H1 (cell line): ENCODE data around the gene MED23. TPM values are rescaled to one million over a fixed set of nuclear protein-coding genes. Genes with fewer than 3 reads are reported as not detected.

Experiments
- CTCF ChIA-PET: fragments of 300-600 bp; sonication (Branson Sonifier 250); formaldehyde crosslinking; loops from one replicate; lab custom pipeline; 2021; ENCODE audit not compliant: partially characterized antibody; lab: Charles Lee
- POLR2A ChIA-PET: fragments of 300-600 bp; sonication (Branson Sonifier 250); formaldehyde crosslinking; loops from one replicate; lab custom pipeline; 2021; ENCODE audit warnings: inconsistent platforms; ENCODE audit not compliant: partially characterized antibody; lab: Charles Lee
- DNase-seq, 2 experiments: peaks; one replicate each; pipeline versions ENCODE4 v3.0.0 to v3.0.0-alpha.2; 2010 to 2022; ENCODE audit warnings: low spot score in 2 of 2, low read depth in 1 of 2, mixed read lengths in 1 of 2
- FAIRE-seq: peaks from 2 replicates; lab custom pipeline; 2011; peaks lifted over from hg19 to GRCh38; lab: Jason Lieb, UNC
- H2AFZ ChIP-seq: 2 replicates; pipeline ENCODE4 v1.8.1; 2012; ENCODE audit warnings: low read length, inconsistent platforms
- H2AK5ac ChIP-seq: 2 replicates; pipeline ENCODE4 v1.6.1; 2013; ENCODE audit warnings: low read depth, low read length
- H2BK120ac ChIP-seq: replicated peaks from 2 replicates; pipeline ENCODE3; 2013; ENCODE audit warnings: low read depth, low read length, inconsistent platforms
- H2BK12ac ChIP-seq: 2 replicates; pipeline ENCODE4 v1.6.1; 2013; ENCODE audit warnings: low read depth, low read length
- H2BK15ac ChIP-seq: 2 replicates; pipeline ENCODE4 v1.6.1; 2013; ENCODE audit warnings: low read length
- H2BK20ac ChIP-seq: 2 replicates; pipeline ENCODE4 v1.6.1; 2013; ENCODE audit warnings: low read length
- H2BK5ac ChIP-seq: 2 replicates; pipeline ENCODE4 v1.6.1; 2013; ENCODE audit warnings: low read depth, low read length
- H3K14ac ChIP-seq: 2 replicates; pipeline ENCODE4 v1.6.1; 2013; ENCODE audit warnings: inconsistent platforms; ENCODE audit not compliant: insufficient read length
- H3K18ac ChIP-seq: 2 replicates; pipeline ENCODE4 v1.6.1; 2013; ENCODE audit warnings: low read length; ENCODE audit errors: extremely low read depth
- H3K23ac ChIP-seq: 2 replicates; pipeline ENCODE4 v1.6.1; 2013; ENCODE audit warnings: inconsistent platforms; ENCODE audit not compliant: insufficient read length
- H3K23me2 ChIP-seq: 2 replicates; pipeline ENCODE4 v1.6.1; 2013; ENCODE audit warnings: low read depth, low read length
- H3K27ac ChIP-seq: 2 replicates; pipeline ENCODE4 v1.6.1; 2011; ENCODE audit warnings: low read depth, low read length, inconsistent platforms
- H3K27me3 ChIP-seq, 4 experiments: replicated peaks in 1 of 4; 1 replicate in 1 of 4; 2 replicates in 3 of 4; pipeline versions ENCODE4 v1.6.1 to v1.8.1; 2011 to 2013; ENCODE audit warnings: low read length in 3 of 4, mild to moderate bottlenecking in 3 of 4, inconsistent platforms in 2 of 4, mixed read lengths in 2 of 4, moderate library complexity in 1 of 4; ENCODE audit not compliant: control insufficient read depth in 3 of 4, insufficient read depth in 3 of 4; ENCODE audit errors: extremely low read depth in 1 of 4
- H3K36me3 ChIP-seq, 4 experiments: 2 replicates each; pipeline versions ENCODE4 v1.6.1 to v1.8.1; 2011 to 2013; ENCODE audit warnings: mild to moderate bottlenecking in 4 of 4, low read length in 3 of 4, moderate library complexity in 2 of 4, control low read depth in 1 of 4, inconsistent platforms in 1 of 4; ENCODE audit not compliant: insufficient read depth in 4 of 4, control insufficient read depth in 2 of 4
- H3K4ac ChIP-seq: replicated peaks from 2 replicates; pipeline ENCODE3; 2013; ENCODE audit warnings: low read length, low read depth, mixed read lengths, inconsistent platforms; ENCODE audit not compliant: insufficient read length
- H3K4me1 ChIP-seq, 4 experiments: replicated peaks in 1 of 4; 1 replicate in 1 of 4; 2 replicates in 3 of 4; pipeline versions ENCODE4 v1.6.1 to v1.8.1; 2011 to 2013; ENCODE audit warnings: low read length in 3 of 4, inconsistent platforms in 2 of 4, mixed read lengths in 1 of 4; ENCODE audit not compliant: insufficient read depth in 4 of 4, control insufficient read depth in 3 of 4
- H3K4me2 ChIP-seq, 2 experiments: 2 replicates each; pipeline versions ENCODE4 v1.6.1 to v1.8.1; 2011 to 2013; ENCODE audit warnings: low read depth in 2 of 2, low read length in 2 of 2, control low read depth in 1 of 2, inconsistent platforms in 1 of 2, mild to moderate bottlenecking in 1 of 2; ENCODE audit not compliant: insufficient read depth in 1 of 2
- H3K4me3 ChIP-seq, 4 experiments: fragments of 200-600, 300-600 bp in 1 of 4; sonication (generic), shearing (Covaris generic), sonication (Bioruptor Twin) in 1 of 4; 2 replicates each; pipeline versions ENCODE4 v1.5.1 to v1.8.1; 2011 to 2016; ENCODE audit warnings: low read length in 4 of 4, low read depth in 3 of 4, control low read depth in 2 of 4, inconsistent platforms in 2 of 4, mild to moderate bottlenecking in 2 of 4, mixed read lengths in 1 of 4, moderate library complexity in 1 of 4; ENCODE audit not compliant: insufficient read depth in 2 of 4; ENCODE audit errors: extremely low read depth in 1 of 4
- H3K56ac ChIP-seq: replicated peaks from 2 replicates; pipeline ENCODE3; 2013; ENCODE audit warnings: low read depth, mild to moderate bottlenecking, mixed read lengths, low read length, inconsistent platforms; ENCODE audit not compliant: insufficient read length
- H3K79me1 ChIP-seq: 2 replicates; pipeline ENCODE4 v1.6.1; 2013; ENCODE audit warnings: low read depth, low read length, control low read depth
- H3K79me2 ChIP-seq, 2 experiments: 2 replicates each; pipeline versions ENCODE4 v1.6.1 to v1.8.1; 2012 to 2013; ENCODE audit warnings: low read length in 2 of 2, mild to moderate bottlenecking in 2 of 2, inconsistent platforms in 1 of 2; ENCODE audit not compliant: insufficient read depth in 2 of 2, control insufficient read depth in 1 of 2
- H3K9ac ChIP-seq, 4 experiments: replicated peaks in 1 of 4; 1 replicate in 1 of 4; 2 replicates in 3 of 4; pipeline versions ENCODE4 v1.6.1 to v1.8.1; 2011 to 2013; ENCODE audit warnings: low read depth in 3 of 4, low read length in 3 of 4, control low read depth in 2 of 4, mild to moderate bottlenecking in 2 of 4, moderate library complexity in 2 of 4, inconsistent platforms in 1 of 4; ENCODE audit errors: extremely low read depth in 1 of 4
- H3K9me3 ChIP-seq, 2 experiments: 2 replicates each; pipeline versions ENCODE4 v1.6.1 to v1.8.1; 2012 to 2013; ENCODE audit warnings: mild to moderate bottlenecking in 2 of 2, moderate library complexity in 2 of 2, control low read depth in 1 of 2, inconsistent platforms in 1 of 2, low read depth in 1 of 2, low read length in 1 of 2, mixed read lengths in 1 of 2; ENCODE audit not compliant: insufficient read depth in 2 of 2
- H4K20me1 ChIP-seq, 2 experiments: replicated peaks in 1 of 2; 2 replicates each; pipeline versions ENCODE3 to v1.8.1; 2011 to 2013; ENCODE audit warnings: inconsistent platforms in 2 of 2, low read length in 2 of 2, mild to moderate bottlenecking in 1 of 2; ENCODE audit not compliant: insufficient read depth in 2 of 2, control insufficient read depth in 1 of 2
- H4K5ac ChIP-seq: 2 replicates; pipeline ENCODE4 v1.6.1; 2013; ENCODE audit warnings: low read length, low read depth, mixed read lengths, inconsistent platforms; ENCODE audit not compliant: insufficient read length
- H4K8ac ChIP-seq: 2 replicates; pipeline ENCODE4 v1.8.0; 2013; ENCODE audit warnings: mild to moderate bottlenecking, moderate library complexity, low read length, inconsistent platforms; ENCODE audit not compliant: insufficient read depth; ENCODE audit errors: extremely low read depth
- H4K91ac ChIP-seq: replicated peaks from 2 replicates; pipeline ENCODE3; 2013; ENCODE audit warnings: low read length, mixed read lengths, inconsistent platforms; ENCODE audit not compliant: insufficient read length
- SIN3A ChIP-seq, 2 experiments: IDR thresholded peaks in 1 of 2; conservative IDR thresholded peaks in 1 of 2; 2 replicates each; pipeline ENCODE4 v1.6.1; 2011 to 2012; ENCODE audit warnings: low read length in 2 of 2, improper control_type of control experiment in 1 of 2, low read depth in 1 of 2, mild to moderate bottlenecking in 1 of 2
- SRF ChIP-seq: IDR thresholded peaks from 2 replicates; pipeline ENCODE4 v1.6.1; 2011; ENCODE audit warnings: mild to moderate bottlenecking, low read depth, low read length, moderate library complexity
- TBP ChIP-seq: IDR thresholded peaks from 2 replicates; pipeline ENCODE4 v1.6.1; 2011; ENCODE audit warnings: low read depth, low read length, improper control_type of control experiment
- WGBS, 2 experiments: shearing (Covaris generic) in 1 of 2; methylation state at CpG; one replicate each; pipeline versions ENCODE4 v1.1.6 to v1.1.7; 2013 to 2015; ENCODE audit warnings: low lambda C conversion rate in 2 of 2, mixed read lengths in 2 of 2, inconsistent platforms in 1 of 2, low coverage in 1 of 2, missing lambda C conversion rate in 1 of 2; ENCODE audit not compliant: insufficient replicate concordance in 2 of 2, insufficient coverage in 1 of 2, insufficient read length in 1 of 2; ENCODE audit errors: extremely low coverage in 1 of 2, missing lambda C conversion rate in 1 of 2; 5-methylcytosine and 5-hydroxymethylcytosine counted together
- polyA plus RNA-seq, 7 experiments: library from polyadenylated mRNA; depleted of rRNA in 3 of 7; stranded (reverse) in 5 of 7; unstranded in 2 of 7; fragments of >200 nt in 5 of 7; fragments of 200-250 nt in 2 of 7; gene quantifications; 1 replicate in 5 of 7; 2 replicates in 1 of 7; 4 replicates in 1 of 7; pipeline versions ENCODE4 v1.2.1 to v1.2.3, GENCODE V29; 2011 to 2013; ENCODE audit warnings: missing spikeins in 2 of 7, mixed read lengths in 2 of 7
- total RNA-seq: library from RNA; stranded (reverse); fragmentation: NEBNext Ultra II Directional; extraction: Animal tissue kit (Norgen Biotek cat#: 25700); gene quantifications from 2 replicates; pipeline ENCODE4 v1.2.1, GENCODE V29; 2021

Gene MED23
- total and polyA plus RNA-seq, 2 of the 8 experiments (the other 6 are each of a cell fraction or from before 2014, with no cell fraction given), result 10.5 to 13.0 TPM

- no peaks in the 10 kb centered on the region for H3K79me1 ChIP-seq
- no peak overlapping the region for H2AFZ ChIP-seq
- H3K4me1 ChIP-seq, result no peaks in the 10 kb centered on the region
- H3K18ac ChIP-seq, result no peak overlapping the region
- no peak overlapping the region for H2BK12ac ChIP-seq
- no peak overlapping the region for H3K27ac ChIP-seq
- no peak overlapping the region for H3K9ac ChIP-seq
- H4K20me1 ChIP-seq, result no peaks in the 10 kb centered on the region
- H2BK5ac ChIP-seq, result no peak overlapping the region
- no peak overlapping the region for H4K91ac ChIP-seq
- TF ChIP-seq SIN3A (conservative IDR thresholded peaks at IDR 0.05 in 1 of 2, IDR thresholded peaks at IDR 0.05 in 1 of 2; ENCODE audit: low read depth in 1 of 2, low read length in 2 of 2) (no peak), SRF (no peak), TBP (no peak)
- 91% methylated on average over 1 of the region's 1 CpG; no CpG with 5 or more reads in 1 of the 2 experiments for WGBS, 2 experiments
- H3K27me3 ChIP-seq, result peaks cover 0 to 1% (median 0%) of the 10 kb centered on the region in 4 experiments; a peak in 1 of 7 replicates
- no peak overlapping the region for H3K56ac ChIP-seq
- no peak overlapping the region for H3K23ac ChIP-seq
- CTCF ChIA-PET, result interaction anchor here (0.9 to 3.0 kb wide), 4 partner anchors 12 to 104 kb away, joined by 3 to 15 read pairs (median 3); no protein-coding TSS in a partner anchor
- no peak overlapping the region for H4K8ac ChIP-seq
- H2BK120ac ChIP-seq, result no peak overlapping the region
- H3K79me2 ChIP-seq, result no peaks in the 10 kb centered on the region
- DNase-seq (no peak), FAIRE-seq (no peak)
- H3K4me2 ChIP-seq, result no peak overlapping the region
- H2BK15ac ChIP-seq, result no peak overlapping the region
- H3K36me3 ChIP-seq, result no peaks in the 10 kb centered on the region
- H2AK5ac ChIP-seq, result no peak overlapping the region
- H3K14ac ChIP-seq, result no peak overlapping the region
- H4K5ac ChIP-seq, result no peak overlapping the region
- no peak overlapping the region for H3K4me3 ChIP-seq
- H2BK20ac ChIP-seq, result no peak overlapping the region
- no peak overlapping the region for H3K4ac ChIP-seq
- no peaks in the 10 kb centered on the region for H3K9me3 ChIP-seq
- POLR2A ChIA-PET, result no interaction called here
- H3K23me2 ChIP-seq, result no peaks in the 10 kb centered on the region
Observed at GRCh38 chr6:131669891-131670290, 41.8 kb upstream of the MED23 start.
